Measurements from ENCODE around the gene SCYGR1.
"Not testable (repeated sequence)": the region's sequence is repeated elsewhere in the genome, so short reads cannot be mapped to it uniquely, and the experiment has no call there.

Gene SCYGR1

DNA sequence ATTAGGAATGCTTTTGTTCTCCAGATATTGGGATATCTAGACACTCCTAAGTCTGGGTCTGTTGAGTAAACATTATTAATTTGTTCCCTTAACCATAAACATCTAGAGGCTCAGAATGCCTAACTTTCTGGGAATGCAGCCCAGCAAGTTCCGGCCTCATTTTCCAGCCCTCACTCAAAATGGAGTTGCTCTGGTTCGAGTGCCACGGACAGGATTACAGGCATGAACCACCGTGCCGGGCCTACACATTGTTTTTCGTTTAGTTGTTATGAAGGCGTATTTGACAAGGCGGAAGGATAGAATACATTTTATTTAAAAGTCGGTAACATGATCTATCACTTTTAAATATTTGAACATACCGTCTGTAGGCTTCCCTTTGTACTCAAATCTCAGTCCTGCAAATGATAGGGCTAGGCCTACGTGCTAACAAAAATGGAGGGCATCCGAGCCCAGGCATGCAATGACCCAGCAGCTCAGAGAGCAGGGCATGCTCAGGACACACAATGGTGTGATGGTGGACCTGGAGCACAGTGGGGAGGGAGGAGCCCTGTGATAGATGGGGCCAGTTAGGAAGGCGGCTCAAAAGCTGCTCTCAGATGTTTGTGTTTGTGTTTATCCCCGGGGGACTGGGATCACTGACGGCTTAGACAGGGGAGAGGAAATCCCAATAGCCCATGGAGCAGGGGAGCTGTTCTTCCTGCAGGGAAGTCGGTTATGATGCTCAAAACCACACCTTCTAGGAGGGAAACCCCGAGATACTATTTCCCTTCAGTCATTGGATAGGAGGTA, 2.9 kb upstream of the SCYGR1 start:
- no peak for DNase-seq (ENCODE audit: low read depth)
- no peak for TF ChIP-seq CTCF (IDR thresholded peaks at IDR 0.05; ENCODE audit: low read length, missing control alignments)
- H3K4me3 ChIP-seq (replicated peaks; ENCODE audit: low read depth, low read length) = no peak overlapping the region

- no peak for DNase-seq (ENCODE audit: low read depth)
- TF ChIP-seq CTCF (IDR thresholded peaks at IDR 0.05; ENCODE audit: low read length, missing control alignments) = no peak
- H3K4me3 ChIP-seq (replicated peaks; ENCODE audit: low read depth, low read length) = no peak overlapping the region
These were observed 1.9 kb upstream of the SCYGR1 start for GRCh38 chr2:227389661-227390060.

- no peak for TF ChIP-seq CTCF (IDR thresholded peaks at IDR 0.05; ENCODE audit: low read length, missing control alignments)
- H3K4me3 ChIP-seq (replicated peaks; ENCODE audit: low read depth, low read length) = no peak overlapping the region
- no peak for DNase-seq (ENCODE audit: low read depth)
These were observed 1.5 kb upstream of the SCYGR1 start for GRCh38 chr2:227389231-227389630.

DNA sequence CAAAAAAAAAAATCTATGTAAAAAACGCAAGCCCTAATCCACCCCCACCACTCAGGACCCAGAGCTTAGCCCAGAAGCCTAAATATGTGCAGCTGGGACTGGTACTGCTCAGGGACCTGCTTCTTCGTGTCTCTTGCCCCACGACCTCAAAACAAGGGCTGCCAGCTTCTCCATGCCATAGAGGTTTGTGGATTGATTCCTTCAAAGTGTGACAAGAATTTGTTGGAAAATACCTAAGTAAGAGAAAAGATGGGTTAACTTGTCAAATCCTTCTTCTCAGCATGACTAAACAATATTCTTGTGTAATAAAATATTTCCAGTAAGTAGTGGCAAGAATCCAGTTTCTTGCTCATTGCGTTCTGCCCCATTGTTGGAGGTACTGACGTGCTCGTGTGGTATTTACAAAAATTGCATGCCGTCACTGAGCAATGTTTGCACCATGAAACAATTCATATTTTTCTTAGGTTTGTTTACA, 825 bp upstream of the SCYGR1 start:
- peak; percentile 99 for DNase-seq (ENCODE audit: low read depth)
- TF ChIP-seq CTCF (IDR thresholded peaks at IDR 0.05; ENCODE audit: low read length, missing control alignments) = no peak
- H3K4me3 ChIP-seq (replicated peaks; ENCODE audit: low read depth, low read length) = no peak overlapping the region

DNA sequence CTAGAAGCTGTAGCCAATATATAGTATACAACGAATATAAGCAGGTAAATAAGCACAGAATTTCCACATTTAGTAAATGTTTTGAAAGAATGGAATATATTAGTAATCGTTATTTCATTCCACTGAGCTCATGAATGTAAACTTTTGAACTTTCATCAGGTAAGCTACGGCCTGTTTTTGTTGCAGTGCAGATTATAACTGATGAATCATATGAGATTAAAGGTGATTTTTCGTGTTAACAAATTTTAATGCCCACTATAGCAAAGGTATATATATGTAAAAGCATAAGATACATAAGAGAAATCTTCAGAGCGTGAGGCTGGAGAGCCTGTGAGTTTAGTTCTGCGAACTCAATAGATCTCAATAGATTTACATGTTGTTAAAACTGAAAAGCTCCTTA, 1.1 kb downstream of the SCYGR1 start:
- no peak for TF ChIP-seq CTCF (IDR thresholded peaks at IDR 0.05; ENCODE audit: low read length, missing control alignments)
- no peak for DNase-seq (ENCODE audit: low read depth)
- no peak overlapping the region for H3K4me3 ChIP-seq (replicated peaks; ENCODE audit: low read depth, low read length)

DNA sequence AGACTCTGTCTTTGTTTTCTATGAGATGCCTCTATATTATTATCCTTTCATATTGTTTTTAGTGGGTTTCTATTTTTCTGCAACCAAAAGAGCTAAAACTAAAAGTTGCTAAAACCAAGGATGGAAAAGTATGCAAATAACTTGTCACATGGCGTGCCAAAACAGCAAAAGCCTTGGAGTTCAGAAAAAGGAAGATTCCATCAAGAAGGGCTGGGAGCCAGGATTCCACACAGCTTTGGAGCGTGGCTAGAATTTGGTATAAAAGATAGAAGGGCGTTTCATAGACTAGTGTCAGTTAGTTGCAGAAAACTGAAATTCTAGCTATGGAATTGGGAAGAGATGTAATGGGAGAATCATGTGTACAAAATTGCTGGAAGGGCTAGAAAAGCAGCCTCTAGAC, 4.1 kb downstream of the SCYGR1 start:
- TF ChIP-seq CTCF (IDR thresholded peaks at IDR 0.05; ENCODE audit: low read length, missing control alignments) = no peak
- no peak for DNase-seq (ENCODE audit: low read depth)
- H3K4me3 ChIP-seq (replicated peaks; ENCODE audit: low read depth, low read length) = no peak overlapping the region

DNA sequence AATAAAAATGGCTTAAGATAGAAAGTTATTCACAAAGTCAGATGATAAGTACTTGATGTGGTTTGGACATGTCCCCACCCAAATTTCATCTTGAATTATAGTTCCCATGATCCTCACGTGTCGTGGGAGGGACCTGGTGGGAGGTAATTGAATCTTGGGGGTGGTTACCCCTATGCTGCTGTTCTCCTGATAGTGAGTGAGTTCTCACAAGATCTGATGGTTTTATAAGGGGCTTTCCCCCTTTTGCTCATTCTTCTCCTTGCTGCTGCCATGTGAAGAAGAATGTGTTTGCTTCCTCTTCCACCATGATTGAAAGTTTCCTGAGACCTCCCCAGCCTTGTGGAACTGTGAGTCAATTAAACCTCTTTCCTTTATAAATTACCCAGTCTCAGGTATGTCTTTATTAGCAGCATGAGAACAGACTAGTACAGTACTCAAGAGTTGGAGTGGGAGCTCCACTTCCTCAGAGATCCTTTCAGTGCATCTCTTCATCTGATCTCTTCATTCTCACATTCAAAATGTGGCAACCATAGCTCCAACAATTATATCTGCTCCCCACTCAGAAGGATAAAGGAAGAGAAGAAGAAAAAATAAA, 5.4 kb downstream of the SCYGR1 start:
- DNase-seq (ENCODE audit: low read depth); H3K4me3 ChIP-seq (replicated peaks; ENCODE audit: low read depth, low read length): not testable (repeated sequence)

Data from fibroblast of pulmonary artery (primary cell).